CD4-positive, alpha-beta T cell (primary cell): ENCODE results near the gene SETD4. TPM values are rescaled to one million over a fixed set of nuclear protein-coding genes. Genes with fewer than 3 reads are reported as not detected.
"Not testable (repeated sequence)": the region's sequence is repeated elsewhere in the genome, so short reads cannot be mapped to it uniquely, and the experiment has no call there.

ENCODE experiments used
- ATAC-seq: fragments of 200-7000 bp; cut with Tn5 transposase; one replicate; pipeline ENCODE4 v1.10.0; 2022; ENCODE audit warnings: mild to moderate bottlenecking; ENCODE audit not compliant: poor library complexity
- CTCF ChIA-PET: fragments of 350-600 bp; sonication (Branson Sonifier 250); formaldehyde crosslinking; loops from one replicate; lab custom pipeline; 2021; ENCODE audit warnings: antibody characterized with exemption, inconsistent platforms; lab: Charles Lee
- POLR2A ChIA-PET: fragments of 350-600 bp; sonication (Branson Sonifier 250); formaldehyde crosslinking; loops from one replicate; lab custom pipeline; 2021; ENCODE audit warnings: antibody characterized with exemption, inconsistent platforms; lab: Charles Lee
- DNase-seq, 14 experiments: peaks; one replicate each; pipeline ENCODE4 v3.0.0-alpha.2; 2013 to 2020; ENCODE audit warnings: mixed read lengths in 2 of 14
- H3K27ac ChIP-seq, 2 donors: one replicate each; pipeline versions ENCODE4 v1.5.1 to v1.7.0; 2013; ENCODE audit warnings: low read length in 2 of 2, low read depth in 1 of 2, mild to moderate bottlenecking in 1 of 2
- H3K27me3 ChIP-seq, 2 experiments: 1 replicate in 1 of 2; 2 replicates in 1 of 2; pipeline versions ENCODE4 v1.6.1 to v1.7.0; 2013; ENCODE audit warnings: low read length in 2 of 2, control low read depth in 1 of 2, mild to moderate bottlenecking in 1 of 2, moderate library complexity in 1 of 2; ENCODE audit not compliant: insufficient read depth in 2 of 2, control insufficient read depth in 1 of 2
- H3K36me3 ChIP-seq: one replicate; pipeline ENCODE4 v1.6.1; 2013; ENCODE audit warnings: low read length, control low read depth; ENCODE audit not compliant: insufficient read depth
- H3K4me1 ChIP-seq: one replicate; pipeline ENCODE4 v1.6.1; 2013; ENCODE audit warnings: low read length, control low read depth; ENCODE audit not compliant: insufficient read depth
- H3K4me3 ChIP-seq: one replicate; pipeline ENCODE4 v1.5.1; 2013; ENCODE audit warnings: mild to moderate bottlenecking, low read length, moderate library complexity
- H3K9me3 ChIP-seq, 2 experiments: 1 replicate in 1 of 2; 2 replicates in 1 of 2; pipeline versions ENCODE4 v1.6.1 to v1.7.0; 2013; ENCODE audit warnings: low read length in 2 of 2, mild to moderate bottlenecking in 2 of 2, control low read depth in 1 of 2, moderate library complexity in 1 of 2; ENCODE audit not compliant: control insufficient read depth in 1 of 2, insufficient read depth in 1 of 2
- H3K27ac Mint-ChIP-seq: one replicate; pipeline ENCODE4 v1.8.0; 2020; ENCODE audit warnings: mixed read lengths
- H3K27me3 Mint-ChIP-seq: one replicate; pipeline ENCODE4 v1.8.0; 2021; ENCODE audit warnings: mixed read lengths
- H3K36me3 Mint-ChIP-seq: one replicate; pipeline ENCODE4 v1.8.0; 2021; ENCODE audit warnings: low read depth, mixed read lengths
- H3K4me1 Mint-ChIP-seq: one replicate; pipeline ENCODE4 v1.8.0; 2021; ENCODE audit warnings: low read depth, mixed read lengths
- H3K4me3 Mint-ChIP-seq: one replicate; pipeline ENCODE4 v1.8.0; 2020; ENCODE audit warnings: mild to moderate bottlenecking, mixed read lengths
- H3K9me3 Mint-ChIP-seq: one replicate; pipeline ENCODE4 v1.8.0; 2020; ENCODE audit warnings: mixed read lengths
- intact Hi-C, 2 experiments: fragments of 100-400 bp; cut with DNase I in 1 of 2; cut with micrococcal nuclease in 1 of 2; formaldehyde crosslinking; loops; one replicate each; pipeline versions ENCODE4 v1.15.1 to v1.9.0; 2023 to 2025; cut with DNase I, micrococcal nuclease
- total RNA-seq, 174 experiments: library from RNA in 2 of 174; stranded (reverse) in 2 of 174; gene quantifications; one replicate each; pipeline ENCODE4 v1.2.3 and lab custom pipeline; 2021 to 2026
- TF ChIP-seq, protein P1 (sequence below): fragments of 200-600 bp; IDR thresholded peaks from one replicate; pipeline ENCODE4 v1.8.0; 2022; ENCODE audit warnings: antibody characterized with exemption, mild to moderate bottlenecking

The SETD4 gene
- total RNA-seq, 2 experiments from 2014 or later: 10.8 to 12.3 TPM

DNA sequence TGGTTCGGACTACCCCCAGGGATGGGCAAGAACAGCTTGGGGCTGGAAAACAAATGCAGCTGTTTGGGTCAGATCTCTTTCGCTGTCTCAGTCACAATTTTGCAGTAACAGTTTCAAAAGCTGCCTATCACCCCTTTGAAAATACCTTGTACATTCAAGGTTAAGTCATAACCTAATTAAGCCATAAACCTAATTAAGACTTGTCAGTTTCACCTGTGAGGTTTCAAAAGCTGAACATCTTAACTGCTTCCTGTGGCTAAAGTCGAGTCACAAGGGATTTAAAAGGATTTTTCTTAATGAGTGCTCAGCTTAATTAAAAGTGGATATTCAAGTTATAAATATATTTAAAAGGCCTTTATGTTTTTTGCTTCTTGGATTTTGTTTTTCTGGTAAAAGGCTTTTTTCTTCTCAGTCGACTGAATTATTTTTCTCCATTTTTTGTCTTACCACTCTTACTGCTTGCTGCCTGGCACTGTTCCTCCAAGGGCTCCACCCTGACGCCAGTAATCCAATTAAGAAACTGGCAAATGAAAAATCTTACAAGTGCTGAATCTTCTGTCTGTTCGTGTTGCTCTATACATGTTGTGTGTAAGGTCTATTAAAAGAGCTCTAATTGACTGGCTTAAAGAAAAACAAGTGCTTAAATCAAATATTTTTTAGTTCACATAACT is 40.8 kb upstream of the SETD4 start:
- Histone ChIP-seq H3K36me3 (no peaks in the 10 kb centered on the region), H3K27me3 (peaks cover 13 to 18% of the 10 kb centered on the region in 2 experiments), H3K4me3 (no peak overlapping the region), H3K27ac (no peak overlapping the region), H3K4me1 (peaks cover 8% of the 10 kb centered on the region), H3K9me3 (no peaks in the 10 kb centered on the region)
- CTCF ChIA-PET: interaction anchor here (1.2 kb wide), 1 partner anchor 13 kb away, joined by 4 read pairs; no protein-coding TSS in a partner anchor
- no peaks in the 10 kb centered on the region for H3K9me3 Mint-ChIP-seq
- DNase-seq (no peak), ATAC-seq (no peak)
- peaks cover 52% of the 10 kb centered on the region for H3K27me3 Mint-ChIP-seq
- intact Hi-C loops: no loop called here
- H3K27ac Mint-ChIP-seq: no peak overlapping the region
- H3K36me3 Mint-ChIP-seq: no peaks in the 10 kb centered on the region
- TF ChIP-seq, protein P1, sequence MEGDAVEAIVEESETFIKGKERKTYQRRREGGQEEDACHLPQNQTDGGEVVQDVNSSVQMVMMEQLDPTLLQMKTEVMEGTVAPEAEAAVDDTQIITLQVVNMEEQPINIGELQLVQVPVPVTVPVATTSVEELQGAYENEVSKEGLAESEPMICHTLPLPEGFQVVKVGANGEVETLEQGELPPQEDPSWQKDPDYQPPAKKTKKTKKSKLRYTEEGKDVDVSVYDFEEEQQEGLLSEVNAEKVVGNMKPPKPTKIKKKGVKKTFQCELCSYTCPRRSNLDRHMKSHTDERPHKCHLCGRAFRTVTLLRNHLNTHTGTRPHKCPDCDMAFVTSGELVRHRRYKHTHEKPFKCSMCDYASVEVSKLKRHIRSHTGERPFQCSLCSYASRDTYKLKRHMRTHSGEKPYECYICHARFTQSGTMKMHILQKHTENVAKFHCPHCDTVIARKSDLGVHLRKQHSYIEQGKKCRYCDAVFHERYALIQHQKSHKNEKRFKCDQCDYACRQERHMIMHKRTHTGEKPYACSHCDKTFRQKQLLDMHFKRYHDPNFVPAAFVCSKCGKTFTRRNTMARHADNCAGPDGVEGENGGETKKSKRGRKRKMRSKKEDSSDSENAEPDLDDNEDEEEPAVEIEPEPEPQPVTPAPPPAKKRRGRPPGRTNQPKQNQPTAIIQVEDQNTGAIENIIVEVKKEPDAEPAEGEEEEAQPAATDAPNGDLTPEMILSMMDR: no peak
- POLR2A ChIA-PET: no interaction called here
- no peak overlapping the region for H3K4me3 Mint-ChIP-seq
- H3K4me1 Mint-ChIP-seq: peaks cover 11% of the 10 kb centered on the region

DNA sequence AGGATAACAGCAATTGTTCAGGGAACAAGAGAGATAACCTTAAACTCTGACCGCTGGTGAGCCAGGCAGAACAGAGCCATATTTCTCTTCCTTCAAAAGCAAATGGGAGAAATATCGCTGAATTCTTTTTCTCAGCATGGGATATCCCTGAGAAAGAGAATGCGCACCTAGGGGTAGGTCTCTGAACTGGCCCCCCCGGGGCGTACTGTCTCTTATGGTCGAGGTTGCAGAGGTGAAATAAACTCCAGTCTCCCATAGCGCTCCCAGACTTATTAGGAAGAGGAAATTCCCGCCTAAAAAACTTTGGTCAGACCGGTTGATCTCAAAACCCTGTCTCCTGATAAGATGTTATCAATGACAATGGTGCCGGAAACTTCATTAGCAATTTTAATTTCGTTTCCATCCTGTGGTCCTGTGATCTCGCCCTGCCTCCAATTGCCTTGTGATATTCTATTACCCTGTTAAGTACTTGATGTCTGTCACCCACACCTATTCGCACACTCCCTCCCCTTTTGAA is 39.4 kb upstream of the SETD4 start:
- H3K36me3 Mint-ChIP-seq, H3K4me3 ChIP-seq, H3K36me3 ChIP-seq, H3K9me3 Mint-ChIP-seq, DNase-seq, intact Hi-C loops, CTCF ChIA-PET, H3K4me3 Mint-ChIP-seq, POLR2A ChIA-PET, H3K4me1 Mint-ChIP-seq, H3K27ac Mint-ChIP-seq, H3K27ac ChIP-seq, ATAC-seq, H3K4me1 ChIP-seq, H3K9me3 ChIP-seq, H3K27me3 ChIP-seq: not testable (repeated sequence)
- peaks cover 39% of the 10 kb centered on the region for H3K27me3 Mint-ChIP-seq

DNA sequence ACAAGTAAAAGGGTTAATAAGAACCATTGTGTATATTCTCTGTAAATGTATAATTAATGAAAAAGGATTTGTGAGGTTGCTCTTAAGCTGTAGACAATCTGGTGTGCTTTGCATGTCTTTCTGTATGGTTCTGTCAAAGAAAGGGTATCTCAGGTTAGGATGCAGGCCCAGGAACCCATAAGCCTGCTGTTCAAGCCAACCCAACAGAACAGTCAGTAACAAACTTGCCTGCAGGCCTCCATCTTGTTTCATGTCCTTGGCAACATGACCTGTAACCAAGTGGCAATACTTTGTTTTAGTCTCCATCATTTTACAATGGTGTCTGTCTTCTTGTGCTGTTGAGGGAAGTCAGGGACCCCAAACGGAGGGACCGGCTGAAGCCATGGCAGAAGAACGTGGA is 38.7 kb upstream of the SETD4 start:
- H3K36me3 ChIP-seq: no peaks in the 10 kb centered on the region
- no peaks in the 10 kb centered on the region for H3K36me3 Mint-ChIP-seq

More for the DNA sequence above, 38.7 kb upstream of the SETD4 start:
- H3K27me3 ChIP-seq: peaks cover 0 to under 1% of the 10 kb centered on the region in 2 experiments
- H3K4me3 Mint-ChIP-seq: no peak overlapping the region
- DNase-seq (no peak), ATAC-seq (no peak)
- peaks cover 2 to 5% of the 10 kb centered on the region in 2 experiments for H3K9me3 ChIP-seq
- no peaks in the 10 kb centered on the region for H3K9me3 Mint-ChIP-seq
- intact Hi-C loops: no loop called here
- H3K4me1 Mint-ChIP-seq: peaks cover under 1% of the 10 kb centered on the region
- H3K4me3 ChIP-seq: no peak overlapping the region
- H3K27ac Mint-ChIP-seq: no peak overlapping the region
- peaks cover 31% of the 10 kb centered on the region for H3K27me3 Mint-ChIP-seq
- no peaks in the 10 kb centered on the region for H3K4me1 ChIP-seq
- H3K27ac ChIP-seq: no peak overlapping the region
- TF ChIP-seq, protein P1: no peak
- CTCF ChIA-PET: no interaction called here
- POLR2A ChIA-PET: no interaction called here
